ENCODE results near the gene RNF150. TPM values are rescaled to one million over a fixed set of nuclear protein-coding genes. Genes with fewer than 3 reads are reported as not detected.

The RNF150 gene
- total and polyA plus RNA-seq, 2 of the 4 experiments (the other 2 are of a cell fraction): 6.2 to 18.1 TPM

- H2BK120ac ChIP-seq (ENCODE audit: low read depth, low read length): no peak overlapping the region
- no peak overlapping the region for H2BK20ac ChIP-seq (ENCODE audit: low read depth, low read length)
- H3K4me2 ChIP-seq (ENCODE audit: low read depth, low read length): no peak overlapping the region
- no peak overlapping the region for H3K4ac ChIP-seq (ENCODE audit: low read depth, low read length)
- no TSS peak for BruUV-seq (replicated peaks)
- no peak for ATAC-seq (ENCODE audit: low read depth)
- H4K20me1 ChIP-seq (ENCODE audit: insufficient read depth, low read length): no peaks in the 10 kb centered on the region
- H4K8ac ChIP-seq (ENCODE audit: low read depth in 2 of 2, low read length in 2 of 2): no peak overlapping the region
- no peaks in the 10 kb centered on the region for H3K4me1 ChIP-seq (ENCODE audit: control insufficient read depth, insufficient read depth, low read length)
- no CpG with 5 or more reads among the region's 3 CpGs for WGBS, 2 experiments (ENCODE audit: extremely low coverage in 2 of 2, insufficient read length in 1 of 2)
- TF ChIP-seq MAZ (IDR thresholded peaks at IDR 0.05; ENCODE audit: borderline replicate concordance, low read depth, low read length) (no peak), NFE2L2 (IDR thresholded peaks at IDR 0.05; ENCODE audit: low read depth, low read length) (no peak), BHLHE40 (IDR thresholded peaks at IDR 0.05; ENCODE audit: low read depth, low read length) (no peak), MAFK (IDR thresholded peaks at IDR 0.05; ENCODE audit: low read depth, low read length) (no peak)
- no peak overlapping the region for H3K14ac ChIP-seq (replicated peaks; ENCODE audit: low read depth, low read length)
- dilution Hi-C loops (cut with HindIII; ENCODE audit: low sequenced_read_pairs, unreplicated experiment): no loop called here
- in situ Hi-C loops (cut with MboI; ENCODE audit: low sequenced_read_pairs): loop anchor here (10.0 to 25.0 kb wide), 2 partner anchors 127 to 855 kb away; no protein-coding TSS in a partner anchor
- H2BK5ac ChIP-seq (ENCODE audit: low read depth, low read length, poor library complexity, severe bottlenecking): no peak overlapping the region
- ChIA-PET CTCF (interaction anchor here (1.3 kb wide), 1 partner anchor 8 kb away, joined by 4 read pairs; no protein-coding TSS in a partner anchor), POLR2A (ENCODE audit: unreplicated experiment) (no interaction called here)
- H3K36me3 ChIP-seq (ENCODE audit: control insufficient read depth, insufficient read depth, low read length): no peaks in the 10 kb centered on the region
- no peaks in the 10 kb centered on the region for H3K9me1 ChIP-seq (ENCODE audit: insufficient read depth, low read length)
- H3K9me3 ChIP-seq (ENCODE audit: control insufficient read depth, insufficient read depth, low read length): no peaks in the 10 kb centered on the region
- H2AFZ ChIP-seq (replicated peaks; ENCODE audit: low read length, poor library complexity): no peak overlapping the region
- no peak overlapping the region for H3K18ac ChIP-seq (ENCODE audit: low read depth, low read length)
- no peak overlapping the region for H2AK9ac ChIP-seq (replicated peaks; ENCODE audit: low read depth, low read length, poor library complexity)
- no peak overlapping the region for H3K23ac ChIP-seq (ENCODE audit: low read depth, low read length)
- no peaks in the 10 kb centered on the region for H3K79me1 ChIP-seq (ENCODE audit: low read depth in 1 of 2, low read length in 2 of 2)
- no peak overlapping the region for H3K56ac ChIP-seq (ENCODE audit: extremely low read depth, insufficient read depth, low read length)
- H2AK5ac ChIP-seq (ENCODE audit: low read depth, low read length): no peak overlapping the region
- H3K27me3 ChIP-seq (ENCODE audit: control insufficient read depth, insufficient read depth, low read length): no peaks in the 10 kb centered on the region; the same call in 1 of the 2 replicates
- no peak overlapping the region for H3K9ac ChIP-seq (ENCODE audit: low read depth, low read length)
- H3K27ac ChIP-seq (ENCODE audit: insufficient read depth, low read length): no peak overlapping the region
- DNase-seq: no peak
- no peak overlapping the region for H4K5ac ChIP-seq (ENCODE audit: low read depth, low read length)
- intact Hi-C loops (cut with micrococcal nuclease): no loop called here
- H4K91ac ChIP-seq (ENCODE audit: insufficient read depth, low read depth, low read length): no peak overlapping the region
- no peak overlapping the region for H3K4me3 ChIP-seq (ENCODE audit: insufficient read depth, low read depth, low read length)
- H2BK15ac ChIP-seq (ENCODE audit: low read depth, low read length): no peak overlapping the region
Measured at GRCh38 chr4:140867356-140867755, 265.9 kb downstream of the RNF150 start.
